ENCODE results near the gene CADM1.

GRCh38 chr11:115389790-115390189, 114.4 kb downstream of the CADM1 start:
- no peak for TF ChIP-seq CTCF (IDR thresholded peaks at IDR 0.05)
- TF ChIP-seq POLR2A (IDR thresholded peaks at IDR 0.05), result no peak

Data from heart left ventricle (tissue), 13 donors.